ENCODE data around the gene EXD3.
"Not testable (repeated sequence)": the region's sequence is repeated elsewhere in the genome, so short reads cannot be mapped to it uniquely, and the experiment has no call there.

Gene EXD3

DNA sequence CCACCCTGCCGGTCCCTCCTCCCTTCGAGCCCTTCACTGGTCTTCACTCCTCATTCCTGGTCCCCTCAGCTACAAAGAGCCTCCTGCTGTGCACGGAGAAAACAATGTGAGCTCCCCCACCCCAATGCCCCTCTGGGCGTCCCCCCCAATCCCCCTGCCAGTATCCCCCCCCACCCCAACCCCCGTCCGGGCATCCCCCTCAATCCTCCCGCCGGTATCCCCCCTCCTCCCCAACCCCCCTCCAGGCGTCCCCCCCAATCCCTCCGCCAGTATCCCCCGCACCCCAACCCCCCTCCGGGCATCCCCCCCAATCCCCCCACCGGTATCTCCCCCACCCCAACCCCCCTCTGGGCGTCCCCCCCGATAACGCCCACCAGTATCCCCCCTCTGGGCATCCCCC is 42.8 kb downstream of the EXD3 start:
- no peak for TF ChIP-seq CTCF (IDR thresholded peaks at IDR 0.05; ENCODE audit: low read depth, low read length, missing control alignments)

GRCh38 chr9:137379761-137380161 is 43.2 kb downstream of the EXD3 start:
- no peak for DNase-seq
- in situ Hi-C loops (cut with HindIII; ENCODE audit: low pct_ligation_motif_present, low sequenced_read_pairs), result no loop called here
- TF ChIP-seq CTCF (IDR thresholded peaks at IDR 0.05; ENCODE audit: low read depth, low read length, missing control alignments), result no peak
- H3K4me3 ChIP-seq (ENCODE audit: low read depth, low read length), result no peak overlapping the region
- no peaks in the 10 kb centered on the region for H3K27me3 ChIP-seq (replicated peaks)
- H3K27ac ChIP-seq, result no peak overlapping the region
- H3K36me3 ChIP-seq (replicated peaks), result no peaks in the 10 kb centered on the region

More for the DNA sequence above, 42.8 kb downstream of the EXD3 start:
- no peak for DNase-seq
- in situ Hi-C loops (cut with HindIII; ENCODE audit: low pct_ligation_motif_present, low sequenced_read_pairs), result no loop called here
- H3K27me3 ChIP-seq (replicated peaks), result no peaks in the 10 kb centered on the region
- H3K4me3 ChIP-seq (ENCODE audit: low read depth, low read length), result no peak overlapping the region
- H3K36me3 ChIP-seq (replicated peaks), result no peaks in the 10 kb centered on the region
- no peak overlapping the region for H3K27ac ChIP-seq

GRCh38 chr9:137378688-137379410 is 44.1 kb downstream of the EXD3 start:
- H3K4me3 ChIP-seq (ENCODE audit: low read depth, low read length); H3K27ac ChIP-seq; H3K36me3 ChIP-seq (replicated peaks); in situ Hi-C loops (cut with HindIII; ENCODE audit: low pct_ligation_motif_present, low sequenced_read_pairs); DNase-seq; H3K27me3 ChIP-seq (replicated peaks): not testable (repeated sequence)

- Histone ChIP-seq H3K4me3 (ENCODE audit: low read depth, low read length) (no peak overlapping the region), H3K27ac (no peak overlapping the region), H3K27me3 (replicated peaks) (no peaks in the 10 kb centered on the region), H3K36me3 (replicated peaks) (no peaks in the 10 kb centered on the region)
- DNase-seq, result no peak
- in situ Hi-C loops (cut with HindIII; ENCODE audit: low pct_ligation_motif_present, low sequenced_read_pairs), result no loop called here
- TF ChIP-seq CTCF (IDR thresholded peaks at IDR 0.05; ENCODE audit: low read depth, low read length, missing control alignments), result no peak
Observed at GRCh38 chr9:137376386-137376785, 46.6 kb downstream of the EXD3 start.

- DNase-seq, result no peak
- Histone ChIP-seq H3K27me3 (replicated peaks) (no peaks in the 10 kb centered on the region), H3K27ac (no peak overlapping the region), H3K4me3 (ENCODE audit: low read depth, low read length) (no peak overlapping the region), H3K36me3 (replicated peaks) (no peaks in the 10 kb centered on the region)
- TF ChIP-seq CTCF (IDR thresholded peaks at IDR 0.05; ENCODE audit: low read depth, low read length, missing control alignments), result no peak
- in situ Hi-C loops (cut with HindIII; ENCODE audit: low pct_ligation_motif_present, low sequenced_read_pairs), result no loop called here
Observed at GRCh38 chr9:137375321-137376058, 47.5 kb downstream of the EXD3 start.

GRCh38 chr9:137374131-137374845 is 48.7 kb downstream of the EXD3 start:
- Histone ChIP-seq H3K36me3 (replicated peaks) (no peaks in the 10 kb centered on the region), H3K27me3 (replicated peaks) (no peaks in the 10 kb centered on the region), H3K27ac (no peak overlapping the region), H3K4me3 (ENCODE audit: low read depth, low read length) (no peak overlapping the region)
- no peak for DNase-seq
- TF ChIP-seq CTCF (IDR thresholded peaks at IDR 0.05; ENCODE audit: low read depth, low read length, missing control alignments), result no peak
- in situ Hi-C loops (cut with HindIII; ENCODE audit: low pct_ligation_motif_present, low sequenced_read_pairs), result no loop called here

Data from brain microvascular endothelial cell (primary cell).